Stimulated activated CD8-positive, alpha-beta memory T cell treated with anti-CD3 and anti-CD28 coated beads, Interleukin-4, amount 100 ng/mL, for 1 hour (primary cell): ENCODE data around the gene ADCY10.
"Not testable (repeated sequence)": the region's sequence is repeated elsewhere in the genome, so short reads cannot be mapped to it uniquely, and the experiment has no call there.

ENCODE experiments used
- DNase-seq, 2 donors: peaks; one replicate each; pipeline ENCODE4 v3.0.0-alpha.2; 2020; ENCODE audit warnings: low read depth in 2 of 2, low spot score in 1 of 2

ADCY10 gene

DNA sequence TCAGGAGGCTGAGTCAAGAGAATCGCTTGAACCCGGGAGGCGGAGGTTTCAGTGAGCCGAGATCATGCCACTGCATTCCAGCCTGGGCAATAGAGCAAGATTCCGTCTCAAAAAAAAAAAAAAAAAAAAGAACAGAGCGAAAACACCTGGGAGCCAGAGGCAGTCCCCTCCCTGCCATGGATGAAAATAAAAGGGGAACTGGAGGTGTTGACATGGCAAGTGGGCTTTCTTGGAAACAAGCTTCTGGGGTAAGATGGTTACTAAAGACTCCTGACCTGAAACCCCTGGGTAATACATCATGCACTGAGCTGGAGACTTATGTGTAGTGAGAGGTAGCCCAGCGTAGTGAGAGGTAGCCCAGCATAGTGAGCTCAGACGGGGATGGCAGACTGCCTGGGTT is 31.6 kb downstream of the ADCY10 start:
- no peak for DNase-seq

DNA sequence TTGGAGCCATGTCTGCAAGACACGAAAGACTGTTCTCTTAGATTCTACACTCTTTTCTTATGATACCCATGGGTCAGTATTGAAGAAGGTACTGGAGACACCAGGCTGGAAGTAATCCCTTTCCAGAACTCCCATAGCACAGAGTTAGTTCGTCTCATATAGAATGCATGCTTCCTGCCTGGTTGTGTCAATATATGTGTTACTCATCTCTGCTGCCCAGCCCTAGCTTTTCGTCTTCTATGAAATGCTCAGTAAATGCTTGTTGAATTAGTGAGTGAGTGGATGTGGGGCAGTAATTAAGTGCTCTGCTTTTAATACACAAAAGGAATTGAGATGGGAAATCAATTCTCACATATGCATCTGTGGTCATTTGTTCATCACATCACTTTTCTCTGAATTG is 32.1 kb downstream of the ADCY10 start:
- DNase-seq, result no peak

DNA sequence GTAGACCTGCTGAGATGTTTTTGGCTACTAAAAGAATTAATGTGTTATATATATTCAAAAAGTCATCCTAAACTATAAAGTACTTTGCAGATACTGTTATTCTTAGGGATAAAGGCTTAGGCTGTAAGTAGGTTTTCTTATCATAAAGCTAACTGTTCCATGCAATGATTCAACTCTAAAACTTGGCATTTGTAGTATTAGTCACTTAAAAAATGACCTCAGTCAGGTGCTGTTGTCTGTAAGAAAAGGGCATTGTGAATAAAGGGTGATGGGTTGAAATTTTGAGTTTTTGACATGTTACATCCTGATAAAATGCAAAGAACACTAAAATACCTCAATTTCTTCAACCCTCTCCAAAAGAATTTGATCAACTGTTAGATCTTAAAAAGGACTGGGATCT is 32.9 kb downstream of the ADCY10 start:
- DNase-seq, result no peak

DNA sequence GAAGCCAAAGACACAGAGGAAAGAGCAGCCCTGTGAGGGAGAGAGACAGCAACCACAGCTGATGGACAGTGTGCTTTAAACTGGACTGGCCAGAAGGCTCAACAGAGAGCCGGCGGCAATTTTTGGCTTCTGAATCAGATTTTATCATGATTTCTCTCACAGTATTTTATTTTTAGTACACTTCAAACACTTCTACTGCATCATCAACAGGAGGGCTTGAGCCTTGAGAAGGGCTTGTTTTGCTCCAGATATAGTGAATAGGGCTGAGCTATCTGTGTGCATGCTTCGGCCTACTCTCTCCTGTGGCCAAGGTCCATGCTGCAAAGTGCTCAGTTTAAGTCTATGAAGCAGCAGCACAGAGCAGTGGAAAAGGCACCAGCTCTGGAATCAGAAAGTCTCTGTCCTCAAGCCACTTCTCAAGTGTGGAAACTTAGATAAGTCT is 33.3 kb downstream of the ADCY10 start:
- DNase-seq, result no peak

- no peak for DNase-seq
These were observed 34.4 kb downstream of the ADCY10 start for GRCh38 chr1:167879508-167879907.

DNA sequence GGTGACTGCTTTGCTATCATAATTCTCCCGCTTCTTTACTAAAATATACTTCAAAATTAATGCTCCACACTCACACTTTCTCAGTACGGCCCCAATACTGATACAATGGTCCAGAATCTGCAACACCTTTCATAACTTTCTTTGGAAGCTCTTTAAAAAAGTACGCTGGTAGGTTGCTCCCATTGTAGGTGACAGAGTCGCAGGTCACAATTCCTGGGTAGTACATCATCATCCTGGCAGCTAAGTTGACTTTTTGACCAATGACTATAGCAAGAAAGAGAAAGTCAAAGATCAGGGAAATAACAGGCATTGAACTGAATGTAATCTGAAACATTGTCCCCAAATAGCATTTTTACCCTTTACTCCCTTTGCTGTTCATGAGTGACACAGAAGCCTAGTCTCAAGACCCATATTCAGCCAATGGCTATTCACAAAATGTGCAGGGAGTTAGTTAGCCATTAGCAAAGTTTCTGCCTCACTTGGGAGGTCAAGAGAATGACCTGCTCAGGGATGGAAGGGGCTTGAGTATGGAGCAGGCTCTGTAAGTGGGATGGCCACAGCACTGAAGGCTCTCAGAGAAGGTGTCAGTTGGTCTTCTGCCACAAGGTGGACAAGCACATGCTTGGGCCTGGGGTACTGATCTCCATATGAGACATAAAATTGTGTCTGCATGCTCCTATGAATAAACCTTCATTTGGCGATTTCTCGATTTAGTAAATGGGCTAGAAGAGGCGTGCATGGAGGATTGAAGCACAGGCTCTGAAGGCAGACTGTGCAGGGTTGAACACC is 35.4 kb downstream of the ADCY10 start:
- no peak for DNase-seq

- DNase-seq, result no peak
These were observed 37.2 kb downstream of the ADCY10 start for GRCh38 chr1:167876597-167877175.

DNA sequence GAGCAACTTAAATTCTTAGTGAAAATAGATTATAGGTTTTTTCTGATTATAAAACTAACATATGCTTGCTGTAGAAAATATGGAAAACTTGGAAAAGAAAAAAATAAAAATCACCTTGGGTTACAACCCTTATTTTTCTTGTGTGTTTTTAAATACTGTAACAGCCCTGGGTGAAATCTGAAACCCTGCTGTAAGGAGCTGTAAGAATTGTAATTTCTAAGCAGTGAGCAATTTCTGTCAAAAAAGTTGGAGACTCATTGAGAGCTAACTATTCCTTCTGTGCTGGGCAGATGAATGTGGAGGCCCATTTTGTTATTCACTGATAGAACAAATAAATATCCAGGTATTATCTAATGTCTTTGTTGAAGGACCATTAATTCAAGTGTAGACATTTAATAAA is 42.6 kb downstream of the ADCY10 start:
- no peak for DNase-seq

DNA sequence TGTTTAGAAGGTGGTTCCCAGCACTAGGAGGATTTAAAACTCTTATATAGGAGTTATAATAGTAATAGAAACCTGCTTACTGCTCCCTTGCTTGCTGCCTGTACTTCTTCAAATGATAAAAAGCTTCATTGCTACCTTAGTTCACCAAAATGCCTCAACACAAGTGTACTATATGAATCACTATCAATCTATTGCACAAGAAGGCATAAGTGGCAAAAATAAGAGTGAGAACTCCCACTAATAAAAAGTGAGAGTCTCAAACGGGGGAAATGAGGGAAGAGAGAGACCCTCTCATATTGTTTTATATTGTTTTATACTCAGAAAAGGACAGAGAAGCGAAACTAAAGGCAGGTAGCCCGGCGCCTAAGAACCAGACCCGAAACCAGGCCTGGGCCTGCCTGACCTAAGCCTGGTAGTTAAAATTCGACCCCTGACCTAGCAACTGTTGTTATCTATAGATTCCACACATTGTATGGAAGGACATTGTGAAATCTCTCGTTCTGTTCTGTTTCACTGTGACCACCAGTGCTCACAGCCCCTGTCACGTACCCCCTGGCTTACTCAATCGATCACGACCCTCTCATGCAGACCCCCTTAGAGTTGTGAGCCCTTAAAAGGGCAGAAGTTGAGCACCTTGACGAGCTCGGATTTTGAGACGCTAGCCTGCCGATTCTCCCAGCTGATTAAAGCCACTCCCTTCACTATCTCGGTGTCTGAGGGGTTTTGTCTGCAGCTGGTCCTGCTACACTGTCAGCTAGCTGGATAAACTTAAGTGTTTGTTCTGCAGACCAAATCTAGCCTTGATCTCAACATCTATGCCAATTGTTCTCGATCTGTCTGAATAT is 44.6 kb downstream of the ADCY10 start:
- not testable (repeated sequence) for DNase-seq

- not testable (repeated sequence) for DNase-seq
These were observed 47.1 kb downstream of the ADCY10 start for GRCh38 chr1:167866739-167867414.

DNA sequence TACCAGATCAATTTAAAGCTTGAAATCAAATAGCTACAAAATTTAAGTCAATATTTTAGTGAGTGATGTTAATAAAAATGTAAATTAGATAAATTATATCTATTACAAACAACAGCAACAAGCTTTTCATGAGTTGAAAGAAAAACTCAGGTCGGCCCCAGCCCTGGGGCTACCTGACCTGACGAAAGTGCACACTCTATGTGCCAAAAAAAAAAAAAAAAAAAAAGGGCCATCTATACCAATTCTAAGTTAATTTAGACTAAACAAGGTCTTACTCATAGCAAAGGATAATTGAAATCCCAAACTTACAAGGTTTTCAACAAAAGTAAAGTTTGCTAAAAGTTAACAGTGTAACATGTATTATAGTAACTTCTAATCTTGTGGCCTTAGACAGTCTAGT is 47.6 kb downstream of the ADCY10 start:
- not testable (repeated sequence) for DNase-seq

- DNase-seq, result not testable (repeated sequence)
These were observed 48.1 kb downstream of the ADCY10 start for GRCh38 chr1:167865804-167866308.

DNA sequence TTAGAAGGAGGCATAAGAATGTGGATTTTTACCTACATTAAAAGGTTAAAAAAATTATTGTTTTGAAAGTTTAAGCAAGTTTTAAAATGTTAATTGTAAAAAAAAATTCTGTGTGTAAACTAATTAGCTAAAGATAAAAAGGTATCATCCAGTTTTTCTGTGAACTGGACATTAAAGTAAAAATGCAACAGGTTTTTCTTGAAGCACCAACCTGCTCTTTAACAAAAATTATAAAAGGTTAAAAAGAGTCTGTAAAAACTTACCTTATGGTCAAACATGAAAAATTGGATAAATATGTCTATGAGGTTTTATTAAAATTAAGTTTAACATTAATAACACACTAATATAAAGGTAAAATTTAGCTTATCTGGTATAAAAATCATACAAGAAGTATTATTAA is 48.7 kb downstream of the ADCY10 start:
- DNase-seq, result not testable (repeated sequence)

DNA sequence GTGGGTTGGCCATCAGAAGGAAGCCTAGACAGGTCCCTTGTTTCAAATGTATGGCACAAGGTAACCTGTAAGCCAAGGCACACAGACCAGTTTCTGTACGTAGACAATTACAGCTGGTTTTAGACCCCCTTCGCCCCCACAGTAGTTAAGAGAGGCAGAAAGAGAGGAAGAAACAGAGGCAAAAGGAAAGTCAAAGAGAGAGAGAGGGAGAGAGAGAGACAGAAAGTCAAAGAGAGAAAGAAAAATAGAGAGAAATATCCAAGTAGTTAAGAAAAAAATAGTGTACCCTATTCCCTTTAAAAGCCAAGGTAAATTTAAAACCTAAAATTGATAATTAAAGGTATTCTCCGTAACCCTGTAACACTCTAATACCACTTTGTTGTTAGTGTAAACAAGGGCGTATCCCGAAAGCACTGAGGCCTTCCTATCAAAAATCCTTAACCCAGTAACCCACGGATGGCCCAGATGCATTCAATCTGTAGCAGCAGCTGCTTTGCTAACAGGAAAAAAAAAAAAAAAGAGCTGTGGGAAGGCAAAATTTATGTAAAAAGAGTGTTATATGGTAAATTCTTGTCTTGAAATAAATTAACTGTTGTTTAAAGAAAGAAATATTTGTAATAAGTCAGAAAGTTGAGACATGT is 49.4 kb downstream of the ADCY10 start:
- no peak for DNase-seq

DNA sequence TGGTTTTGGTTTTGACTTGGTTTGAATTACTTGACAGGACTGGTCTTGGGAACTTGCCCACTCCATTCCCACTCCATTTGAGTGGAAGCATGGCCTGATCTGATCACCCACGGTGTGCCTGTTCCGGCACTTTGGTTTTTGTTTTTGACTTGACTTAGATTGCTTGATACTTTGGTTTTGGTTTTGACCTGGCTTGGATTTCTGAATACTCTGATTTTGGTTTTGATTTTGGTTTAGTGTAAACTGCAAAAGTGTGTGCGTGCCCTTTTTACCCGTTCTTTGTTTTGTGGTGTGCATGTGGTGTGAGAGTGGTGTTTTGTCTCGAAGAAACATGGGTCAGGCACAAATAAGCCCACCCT is 50.0 kb downstream of the ADCY10 start:
- DNase-seq, result no peak

DNA sequence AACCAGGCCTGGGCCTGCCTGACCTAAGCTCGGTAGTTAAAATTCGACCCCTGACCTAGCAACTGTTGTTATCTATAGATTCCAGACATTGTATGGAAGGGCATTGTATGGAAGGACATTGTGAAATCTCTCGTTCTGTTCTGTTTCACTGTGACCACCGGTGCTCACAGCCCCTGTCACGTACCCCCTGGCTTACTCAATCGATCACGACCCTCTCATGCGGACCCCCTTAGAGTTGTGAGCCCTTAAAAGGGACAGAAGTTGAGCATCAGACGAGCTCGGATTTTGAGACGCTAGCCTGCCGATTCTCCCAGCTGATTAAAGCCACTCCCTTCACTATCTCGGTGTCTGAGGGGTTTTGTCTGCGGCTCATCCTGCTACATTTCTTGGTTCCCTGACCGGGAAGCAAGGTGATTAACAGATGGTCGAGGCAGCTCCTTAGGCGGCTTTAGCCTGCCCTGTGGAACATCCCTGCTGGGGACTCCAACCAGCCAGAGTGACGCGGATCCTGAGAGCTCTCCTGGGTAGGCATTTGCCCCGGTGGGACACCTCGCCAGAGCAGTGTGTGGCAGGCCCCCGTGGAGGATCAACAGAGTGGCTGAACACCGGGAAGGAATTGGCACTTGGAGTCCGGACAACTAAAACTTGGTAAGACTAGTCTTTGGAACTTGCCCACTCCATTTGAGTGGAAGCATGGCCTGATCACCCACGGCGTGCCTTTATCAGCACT is 50.6 kb downstream of the ADCY10 start:
- DNase-seq, result not testable (repeated sequence)

- no peak for DNase-seq
These were observed 51.4 kb downstream of the ADCY10 start for GRCh38 chr1:167862432-167863076.

DNA sequence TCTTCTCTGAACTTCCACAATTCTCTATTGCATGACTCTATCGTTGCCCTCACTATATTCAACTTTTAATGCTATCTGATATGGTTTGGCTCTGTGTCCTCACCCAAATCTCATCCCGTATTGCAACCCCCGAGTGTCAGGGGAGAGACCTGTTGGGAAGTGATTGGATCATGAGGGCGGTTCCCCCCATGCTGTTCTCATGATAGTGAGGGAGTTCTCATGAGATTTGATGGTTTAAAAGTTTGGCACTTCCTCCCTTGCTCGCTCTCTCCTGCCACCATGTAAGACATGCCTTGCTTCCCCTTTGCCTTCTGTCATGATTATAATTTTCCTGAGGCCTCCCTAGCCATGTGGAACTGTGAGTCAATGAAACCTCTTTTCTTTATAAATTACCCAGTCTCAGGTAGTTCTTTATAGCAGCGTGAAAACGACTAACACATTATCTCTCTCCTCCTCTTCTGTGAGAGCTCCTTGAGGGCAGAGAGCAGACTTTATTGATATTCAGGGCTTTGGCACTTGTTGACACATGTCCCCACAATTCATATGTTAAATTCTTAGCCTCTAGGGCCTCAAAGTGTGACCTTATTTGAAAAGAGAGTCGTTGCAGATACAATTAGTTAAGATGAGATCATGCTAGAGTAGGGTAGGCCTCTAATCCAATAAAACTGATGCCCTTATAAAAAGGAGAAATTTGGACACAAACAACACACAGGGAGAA is 52.1 kb downstream of the ADCY10 start:
- DNase-seq, result no peak
